ENCODE results near the gene MTA2.
"Not testable (repeated sequence)": the region's sequence is repeated elsewhere in the genome, so short reads cannot be mapped to it uniquely, and the experiment has no call there.

The MTA2 gene

DNA sequence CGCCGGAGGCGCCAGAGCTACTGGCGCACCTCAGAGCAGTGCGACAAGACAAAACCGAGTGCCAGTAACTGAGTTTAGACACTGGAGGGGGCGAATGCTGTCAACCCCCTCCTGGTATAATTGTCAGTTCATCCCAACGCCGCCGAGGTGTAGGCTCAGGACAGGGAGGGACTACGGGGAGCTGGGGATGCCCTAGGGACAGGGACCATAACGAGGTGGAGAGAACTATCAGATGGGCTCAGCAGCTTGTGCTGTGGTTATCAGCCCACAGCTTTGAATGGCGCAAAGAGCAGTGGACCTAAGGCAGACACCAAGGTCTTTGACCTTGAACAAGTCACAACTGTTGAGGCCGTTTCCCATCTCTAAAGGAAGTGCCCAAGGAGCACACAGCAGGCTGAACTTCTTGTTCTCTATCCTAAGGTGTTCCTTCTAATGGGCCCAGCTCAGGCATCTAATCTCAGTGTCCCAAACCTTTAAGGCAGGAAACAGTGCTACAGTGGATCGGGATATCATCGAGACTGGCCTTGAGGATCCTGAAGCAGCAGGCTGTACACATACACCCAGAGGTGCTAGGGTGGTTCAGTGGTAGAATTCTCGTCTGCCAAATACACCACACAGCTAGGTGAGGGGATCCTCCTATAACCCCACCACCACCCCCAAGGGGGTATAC lies 9.4 kb downstream of the MTA2 start:
- DNase-seq (ENCODE audit: low read depth in 2 of 2), result no peak

DNA sequence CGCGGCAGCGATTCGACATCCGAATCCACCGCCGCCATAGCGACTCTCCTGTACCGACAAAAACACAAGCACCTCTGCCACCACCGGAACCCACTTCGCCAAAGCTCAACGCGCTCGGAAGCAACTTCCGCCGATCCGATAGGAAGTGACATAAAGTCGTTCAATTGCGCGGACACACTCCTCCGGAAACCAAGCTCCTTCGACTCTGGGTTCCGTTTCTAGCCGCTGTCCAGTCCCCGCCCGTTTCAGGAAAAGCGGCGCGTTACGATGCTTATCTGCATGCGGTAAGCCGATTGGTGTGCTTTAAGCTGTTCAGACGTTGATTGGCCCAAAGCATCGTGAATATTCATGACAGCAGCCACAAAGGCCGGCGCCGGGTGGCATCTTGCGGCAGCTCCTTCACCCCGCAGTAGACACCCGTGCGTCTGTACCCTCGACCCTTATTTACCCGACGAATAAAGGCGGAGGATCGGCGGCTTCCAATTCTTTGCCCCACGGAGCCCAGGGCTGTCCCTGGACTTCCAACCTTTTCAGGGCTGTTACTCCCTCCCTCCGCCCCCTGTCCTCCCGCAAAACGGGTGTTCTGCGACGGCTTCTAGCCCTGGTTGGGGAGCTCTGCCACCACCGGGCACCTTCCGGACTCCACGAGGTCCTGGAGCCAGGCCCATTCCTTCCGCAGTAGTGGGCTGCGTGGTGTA lies 10.1 kb downstream of the MTA2 start, which contains the start of gene TUT1:
Gene TUT1 (minus strand): TSS at position 76 of the 698 bp plus-strand sequence. CDS start 38 bp downstream, at position 38.
- peak; percentile 90 for DNase-seq (ENCODE audit: low read depth in 2 of 2)

DNA sequence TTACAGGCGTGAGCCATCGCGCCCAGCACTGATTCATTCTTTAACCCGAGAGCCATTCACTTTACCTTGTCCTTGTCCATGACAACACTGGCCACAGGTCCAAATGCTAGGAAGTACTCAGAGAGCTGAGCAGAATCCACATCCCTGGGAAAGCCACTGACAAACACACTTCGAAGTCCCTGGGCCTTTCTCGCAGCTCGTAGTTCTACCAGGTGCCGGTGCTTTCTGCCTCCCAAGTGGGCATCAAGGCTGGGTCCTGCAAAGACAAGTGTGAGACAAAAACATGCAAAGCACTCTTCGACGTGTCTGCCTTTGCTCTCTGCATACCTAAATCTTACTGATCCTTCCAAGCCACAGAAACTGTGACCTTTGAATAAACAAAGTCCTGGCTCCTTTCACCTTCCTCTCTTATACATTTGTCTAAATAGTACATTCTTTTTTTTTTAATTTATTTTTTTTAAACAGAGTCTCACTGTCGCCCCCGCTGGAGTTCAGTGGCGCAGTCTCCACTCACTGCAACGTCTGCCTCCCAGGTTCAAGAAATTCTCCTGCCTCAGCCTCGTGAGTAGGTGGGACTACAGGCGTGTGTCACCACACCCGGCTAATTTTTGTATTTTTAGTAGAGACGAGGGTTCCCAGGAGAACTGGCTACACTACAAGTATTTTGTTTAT lies 12.6 kb downstream of the MTA2 start:
- no peak for DNase-seq (ENCODE audit: low read depth in 2 of 2)

DNA sequence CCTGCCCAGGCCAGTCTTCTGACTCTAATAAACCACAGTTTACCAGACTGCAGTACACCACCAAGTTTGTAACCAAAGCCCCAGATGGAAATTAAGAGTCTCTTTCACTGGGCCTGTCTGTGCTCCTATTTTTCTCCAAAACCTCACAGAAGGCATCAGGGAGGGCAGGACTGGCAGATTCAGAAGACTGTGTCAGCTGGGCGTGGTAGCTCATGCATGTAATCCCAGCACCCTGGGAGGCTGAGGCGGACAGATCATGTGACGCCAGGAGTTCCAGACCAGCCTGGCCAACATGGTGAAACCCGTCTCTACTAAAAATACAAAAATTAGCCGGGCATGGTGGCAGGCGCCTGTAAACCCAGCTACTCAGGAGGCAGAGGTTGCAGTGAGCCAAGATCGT lies 16.3 kb downstream of the MTA2 start:
- not testable (repeated sequence) for DNase-seq (ENCODE audit: low read depth in 2 of 2)

DNA sequence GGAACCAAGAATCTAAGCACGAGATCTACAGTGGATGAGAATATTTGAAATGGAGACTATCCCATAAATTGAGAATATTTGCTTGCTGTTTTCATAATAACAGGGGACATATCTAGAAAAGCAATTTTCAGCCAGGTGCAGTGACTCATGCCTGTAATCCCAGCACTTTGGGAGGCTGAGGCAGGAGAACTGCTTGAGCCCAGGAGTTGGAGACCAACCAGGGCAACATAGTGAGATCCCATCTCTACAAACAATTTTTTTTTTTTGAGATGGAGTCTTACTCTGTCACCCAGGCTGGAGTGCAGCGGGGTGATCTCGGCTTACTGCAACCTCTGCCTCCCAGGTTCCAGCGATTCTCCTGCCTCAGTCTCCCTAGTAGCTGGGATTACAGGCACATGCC lies 19.9 kb downstream of the MTA2 start:
- not testable (repeated sequence) for DNase-seq (ENCODE audit: low read depth in 2 of 2)

DNA sequence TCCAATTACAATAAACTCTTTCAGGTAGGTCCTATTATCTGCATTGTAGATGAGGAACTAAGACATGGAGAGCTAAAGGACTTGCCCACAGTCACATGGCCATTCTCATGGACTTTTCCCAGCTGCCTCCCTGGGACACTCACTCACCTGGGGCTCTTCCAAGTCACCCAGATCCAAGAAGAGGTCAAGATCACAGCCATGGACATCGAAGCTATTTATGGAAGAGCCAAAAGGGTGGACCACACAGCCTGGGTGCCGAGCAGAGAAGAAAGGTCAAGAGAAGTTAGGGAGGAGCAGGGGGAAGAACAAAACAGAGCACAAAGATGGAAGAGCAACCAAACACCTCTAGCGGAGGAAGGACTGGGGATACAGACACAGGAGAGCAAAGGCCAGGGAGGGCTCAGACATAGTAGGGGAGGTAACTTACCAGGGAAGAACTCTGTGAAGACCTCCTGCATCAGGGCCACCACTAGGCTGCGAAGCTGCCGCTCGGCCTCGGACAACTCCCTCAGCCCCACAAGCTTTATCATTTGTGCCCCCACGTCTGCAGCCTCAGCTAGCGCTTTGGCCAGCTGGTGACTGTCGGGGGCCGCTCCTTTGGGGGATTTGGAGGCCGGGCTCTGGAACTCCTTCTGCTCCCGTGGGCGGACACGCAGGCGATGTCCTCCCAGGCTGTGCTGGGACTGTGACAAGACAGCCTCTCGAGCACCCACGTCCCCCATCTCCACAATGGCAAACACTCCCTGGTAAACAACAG lies 20.5 kb downstream of the MTA2 start:
- no peak for DNase-seq (ENCODE audit: low read depth in 2 of 2)

DNA sequence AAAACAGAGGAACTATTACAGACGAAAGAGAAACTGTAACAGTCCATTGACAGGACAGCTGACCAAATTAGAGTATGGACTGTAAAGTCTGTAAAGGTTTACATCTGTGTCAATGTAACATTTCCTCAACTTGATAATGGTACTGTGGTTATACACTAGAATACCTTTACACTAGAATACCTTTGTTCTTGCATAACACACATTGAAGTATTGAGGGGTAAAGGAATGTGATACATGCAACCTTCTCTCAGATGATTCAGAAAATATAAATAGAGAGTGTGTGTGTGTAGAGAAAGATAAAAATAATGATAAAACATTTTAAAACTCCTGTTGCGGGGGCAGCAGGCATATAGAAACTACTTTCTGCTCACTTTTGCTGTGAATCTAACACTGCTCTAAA lies 22.4 kb downstream of the MTA2 start:
- DNase-seq (ENCODE audit: low read depth in 2 of 2), result no peak

DNA sequence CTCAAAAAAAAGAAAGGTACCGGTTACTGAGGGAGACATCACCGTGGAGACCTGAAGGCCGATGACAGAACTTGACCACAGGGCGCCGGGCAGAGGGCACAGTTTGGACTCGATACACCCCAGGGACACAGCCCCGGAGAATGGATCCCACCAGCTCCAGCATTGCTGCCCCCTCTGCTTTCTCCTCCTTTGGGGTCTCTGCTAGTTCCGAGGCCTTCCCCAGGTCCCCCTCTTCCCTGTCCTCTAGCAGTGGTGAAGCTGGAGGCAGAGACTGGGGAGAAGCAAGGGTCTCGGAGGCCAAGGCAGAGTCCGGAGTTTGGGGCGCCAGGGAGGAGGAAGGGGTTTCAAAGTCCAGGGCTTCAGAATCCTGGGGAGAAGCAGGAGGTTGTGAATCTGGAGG lies 23.1 kb downstream of the MTA2 start:
- no peak for DNase-seq (ENCODE audit: low read depth in 2 of 2)

DNA sequence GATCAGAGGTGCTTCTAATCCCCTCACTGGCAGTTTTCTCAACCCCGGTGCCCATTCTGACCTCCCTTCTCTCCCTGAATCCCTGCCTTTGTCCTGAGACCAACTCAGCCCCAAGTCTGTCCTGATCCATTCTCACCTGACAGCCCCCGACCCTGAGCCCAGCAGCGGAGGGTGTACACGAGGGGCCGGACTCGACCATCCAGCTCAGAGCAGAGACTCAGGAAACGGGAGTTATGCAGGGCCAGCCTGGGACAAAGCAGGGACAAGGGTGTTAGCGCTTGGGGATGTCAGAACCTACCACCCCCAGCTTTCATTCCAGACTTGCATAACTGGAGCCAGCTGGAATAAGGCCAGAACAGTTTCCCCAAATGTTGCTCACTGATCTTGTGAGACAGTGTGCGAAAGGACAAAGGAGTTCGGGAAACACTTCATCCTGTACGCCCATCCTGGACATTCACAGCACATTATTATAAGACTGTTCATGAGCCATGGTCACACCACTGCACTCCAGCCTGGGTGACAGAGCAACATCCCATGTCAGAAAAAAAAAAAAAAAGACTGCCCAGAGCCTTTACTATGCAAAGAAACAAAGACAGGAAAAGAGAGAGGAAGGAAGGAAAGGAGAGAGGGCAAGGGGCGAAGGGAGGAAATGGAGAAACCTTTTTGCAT lies 24.5 kb downstream of the MTA2 start:
- DNase-seq (ENCODE audit: low read depth in 2 of 2), result no peak

DNA sequence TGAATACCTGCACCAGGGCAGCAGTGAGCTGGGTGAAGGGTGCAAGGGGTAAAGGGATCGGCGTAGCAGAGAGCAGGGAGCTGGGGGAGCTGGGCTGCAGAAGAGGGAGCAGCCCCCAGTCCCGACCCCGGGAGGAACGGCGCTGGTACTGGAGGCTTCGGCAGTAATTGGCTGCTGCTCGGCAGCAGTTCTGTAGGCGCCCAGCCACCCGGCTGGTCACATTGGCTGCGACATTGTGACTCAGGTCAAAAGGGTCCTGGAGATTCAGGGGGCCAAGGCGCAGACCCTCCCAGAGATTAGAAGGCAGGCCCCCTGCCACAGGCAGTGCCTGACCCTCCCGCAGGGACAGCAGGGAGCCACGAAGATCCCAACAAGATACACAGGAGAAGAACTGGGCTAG lies 25.8 kb downstream of the MTA2 start:
- DNase-seq (ENCODE audit: low read depth in 2 of 2), result no peak

DNA sequence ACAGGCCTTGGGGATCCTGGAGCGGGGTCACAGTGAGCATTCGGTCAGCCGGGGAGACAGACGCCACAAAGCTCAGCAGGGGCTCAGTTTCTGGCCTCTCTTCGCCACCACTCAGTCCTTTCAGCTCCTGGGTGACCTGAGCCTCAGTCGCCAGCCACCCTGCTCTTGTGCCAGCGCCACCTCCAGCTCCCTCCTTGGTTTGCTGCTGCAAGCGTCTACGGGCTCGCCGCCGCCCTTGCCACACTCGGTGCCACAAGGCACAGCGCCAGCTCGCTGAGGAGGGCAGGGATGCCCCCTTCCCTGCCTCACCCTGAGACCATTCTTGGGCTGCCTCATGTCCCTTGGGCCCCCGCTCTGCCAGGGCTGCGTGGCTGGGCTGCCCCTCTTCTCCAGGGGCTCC lies 26.5 kb downstream of the MTA2 start:
- no peak for DNase-seq (ENCODE audit: low read depth in 2 of 2)

DNA sequence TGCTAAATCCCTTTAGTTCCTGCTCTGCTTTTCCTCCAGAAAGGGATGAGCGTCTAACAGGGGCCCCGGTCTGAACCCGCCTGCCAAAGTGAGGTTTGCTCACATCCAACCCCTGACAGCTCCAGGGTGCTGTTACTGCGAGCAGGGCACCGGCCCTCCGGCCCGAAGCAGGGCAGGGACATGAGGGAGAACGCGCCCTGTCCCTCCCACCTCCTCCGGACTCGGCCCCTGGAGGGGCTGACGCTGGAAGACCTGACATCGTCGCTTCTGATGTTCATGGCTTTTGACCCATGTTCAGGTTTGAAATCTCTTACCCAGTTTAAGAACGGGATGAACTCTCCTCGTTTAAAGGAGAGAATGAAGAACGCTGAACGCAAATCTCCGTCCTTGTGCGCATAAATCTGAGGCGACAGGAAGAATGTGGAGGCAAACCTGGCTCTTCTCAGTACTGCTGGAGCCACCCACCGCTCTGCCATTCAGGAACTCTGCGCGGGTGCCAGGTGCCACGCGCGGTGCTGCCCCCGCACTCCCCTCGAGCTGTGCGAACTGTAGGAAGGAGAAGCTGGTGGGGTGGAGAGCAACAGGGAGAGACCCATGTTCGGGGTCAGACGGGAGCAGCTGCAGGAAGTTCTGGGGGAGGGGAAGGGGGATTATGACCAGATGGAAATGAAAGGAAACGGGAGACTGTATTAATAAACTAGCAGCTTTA lies 27.1 kb downstream of the MTA2 start:
- DNase-seq (ENCODE audit: low read depth in 2 of 2), result no peak

DNA sequence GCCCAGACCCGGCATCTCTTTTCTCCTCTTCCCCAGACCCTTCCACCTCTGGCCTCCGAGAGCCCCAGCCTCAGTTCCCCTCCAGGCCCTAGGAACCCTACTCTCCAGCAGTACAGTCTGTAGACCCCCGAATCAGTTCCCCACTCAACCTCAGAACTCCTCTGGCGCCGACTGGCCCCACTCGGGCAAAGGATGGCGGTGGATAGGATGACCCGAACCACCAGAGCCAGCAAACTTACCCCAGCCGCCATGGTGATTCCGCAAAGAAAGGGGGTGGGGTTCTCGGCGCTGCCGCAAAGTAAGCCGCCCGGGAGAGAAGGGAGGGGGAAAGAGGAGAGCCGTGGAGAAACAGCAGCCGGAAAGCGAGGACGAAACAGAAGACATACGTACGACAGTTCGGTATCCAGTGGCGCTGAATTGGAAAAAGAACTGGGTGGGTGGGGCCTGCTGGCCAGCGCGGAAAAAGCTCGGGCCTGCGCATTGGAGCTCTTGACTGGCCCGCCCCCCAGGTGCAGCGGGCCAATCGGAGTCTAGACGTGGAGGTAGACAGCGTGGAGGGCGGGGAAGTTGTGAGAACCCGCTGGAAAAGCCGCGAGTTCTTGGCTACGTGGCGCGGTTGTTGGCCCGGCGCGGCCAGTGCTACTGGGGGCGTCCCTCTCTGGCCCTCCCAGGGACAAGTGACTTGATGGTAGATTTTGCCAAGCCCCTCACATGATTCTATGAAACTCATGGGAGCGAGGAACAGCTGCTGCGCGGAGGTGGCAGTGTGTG lies 27.9 kb downstream of the MTA2 start, which contains the start of gene EEF1G:
Gene EEF1G (minus strand): TSS at position 300 of the 771 bp plus-strand sequence. CDS start 49 bp downstream, at position 251.
- peak; percentile 92 to 96 for DNase-seq (ENCODE audit: low read depth in 2 of 2)

DNA sequence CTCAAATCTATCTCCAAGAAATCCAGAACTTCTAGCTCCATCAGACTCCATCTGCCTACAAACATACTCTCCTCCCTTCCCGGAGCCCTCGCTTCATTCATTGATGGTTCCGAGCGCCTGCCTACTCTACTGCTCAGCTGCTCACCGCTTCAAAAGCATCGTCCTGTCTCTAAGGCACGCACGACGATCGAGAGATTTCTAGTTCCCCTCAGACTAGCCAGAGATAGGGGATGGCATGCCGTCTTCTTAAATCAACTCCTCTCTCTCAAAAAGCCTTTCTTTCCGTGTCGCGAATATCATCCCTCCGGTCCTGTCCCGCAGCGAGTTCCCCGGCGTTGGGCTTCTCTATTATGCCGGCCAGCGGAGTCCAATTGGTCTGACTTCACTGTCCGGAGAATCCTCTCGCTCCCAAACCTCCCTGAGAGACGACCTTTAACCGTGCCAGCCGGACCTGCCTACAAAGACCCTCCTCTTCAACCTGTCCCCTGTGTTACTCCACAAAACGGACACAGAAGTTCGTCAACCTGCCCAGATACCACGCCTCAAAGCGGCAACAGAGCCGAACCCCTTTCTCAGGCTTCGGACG lies 28.6 kb downstream of the MTA2 start:
- no peak for DNase-seq (ENCODE audit: low read depth in 2 of 2)

DNA sequence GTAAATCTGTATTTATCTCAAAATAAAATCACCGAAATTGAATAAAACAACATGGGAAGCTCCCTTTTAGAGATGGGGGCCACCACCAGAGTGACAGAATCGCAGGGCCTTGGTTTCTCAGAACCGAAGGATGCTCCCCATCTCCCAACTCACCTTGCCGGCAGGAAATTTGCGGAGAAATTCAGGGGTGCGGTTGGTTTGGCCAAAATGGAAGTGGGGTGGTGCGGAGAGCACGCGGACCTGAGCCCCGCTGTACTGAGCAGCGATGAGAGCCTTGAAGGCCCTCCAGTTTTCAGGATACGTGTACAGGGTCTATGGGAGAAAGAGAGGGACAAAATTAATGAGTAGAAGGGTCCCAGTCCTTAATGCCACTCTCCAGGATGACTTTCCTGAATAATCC lies 29.2 kb downstream of the MTA2 start:
- DNase-seq (ENCODE audit: low read depth in 2 of 2), result no peak

DNA sequence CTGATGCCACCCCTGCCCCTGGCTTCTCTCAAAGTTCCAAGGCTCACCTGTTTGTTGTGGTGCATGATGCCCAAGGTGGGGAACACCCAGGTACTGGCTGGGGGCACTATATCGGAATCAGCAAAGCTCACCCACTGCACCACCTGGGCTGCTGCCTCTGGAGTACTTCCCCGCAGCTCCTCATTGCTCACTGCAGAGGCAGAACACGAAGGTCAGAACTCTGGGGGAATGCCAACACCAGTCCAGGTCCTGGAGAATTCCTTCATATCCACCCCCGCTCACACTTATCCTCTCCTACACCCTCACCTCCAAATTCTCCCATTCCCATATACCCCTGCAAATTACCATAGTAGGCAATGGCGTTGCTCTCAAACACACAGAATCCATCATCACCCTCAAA lies 30.2 kb downstream of the MTA2 start:
- DNase-seq (ENCODE audit: low read depth in 2 of 2), result not testable (repeated sequence)

DNA sequence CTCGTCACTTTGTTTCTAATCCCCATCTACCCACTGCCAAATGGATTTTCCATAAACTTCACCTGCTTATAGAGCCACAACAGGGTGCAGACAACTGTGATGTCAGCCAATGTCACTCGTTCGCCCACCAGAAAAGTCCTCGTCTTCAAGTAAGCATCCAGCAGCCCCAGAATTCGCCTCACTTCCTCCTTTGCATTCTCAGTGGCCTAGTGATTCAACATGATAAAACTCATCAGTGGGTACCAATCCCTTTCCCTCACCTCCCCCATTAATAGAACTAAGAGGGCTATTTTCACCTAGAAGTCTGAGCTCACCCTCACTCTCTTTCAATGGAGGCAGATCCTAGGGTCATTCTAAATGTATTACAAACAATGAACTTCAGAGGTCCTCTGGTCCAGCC lies 30.8 kb downstream of the MTA2 start:
- DNase-seq (ENCODE audit: low read depth in 2 of 2), result not testable (repeated sequence)

DNA sequence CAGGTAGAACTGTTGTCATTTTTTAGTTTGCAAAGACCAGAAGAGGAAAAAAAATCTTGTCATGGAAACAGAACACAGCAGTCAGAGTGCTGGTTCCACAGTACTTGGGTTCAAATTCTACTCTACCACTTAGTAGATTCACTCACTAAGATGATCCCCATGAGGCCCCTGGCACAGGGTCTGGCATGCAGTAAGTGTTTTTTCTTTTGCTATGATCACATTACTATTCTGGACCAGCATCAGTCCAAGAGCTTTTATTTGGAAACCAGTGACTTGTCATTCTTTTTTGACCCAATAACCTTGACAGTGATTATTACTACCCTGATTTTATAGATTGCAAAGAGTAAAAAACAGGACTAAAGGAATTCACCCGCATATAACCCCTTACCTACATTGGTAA lies 32.1 kb downstream of the MTA2 start:
- DNase-seq (ENCODE audit: low read depth in 2 of 2), result no peak

DNA sequence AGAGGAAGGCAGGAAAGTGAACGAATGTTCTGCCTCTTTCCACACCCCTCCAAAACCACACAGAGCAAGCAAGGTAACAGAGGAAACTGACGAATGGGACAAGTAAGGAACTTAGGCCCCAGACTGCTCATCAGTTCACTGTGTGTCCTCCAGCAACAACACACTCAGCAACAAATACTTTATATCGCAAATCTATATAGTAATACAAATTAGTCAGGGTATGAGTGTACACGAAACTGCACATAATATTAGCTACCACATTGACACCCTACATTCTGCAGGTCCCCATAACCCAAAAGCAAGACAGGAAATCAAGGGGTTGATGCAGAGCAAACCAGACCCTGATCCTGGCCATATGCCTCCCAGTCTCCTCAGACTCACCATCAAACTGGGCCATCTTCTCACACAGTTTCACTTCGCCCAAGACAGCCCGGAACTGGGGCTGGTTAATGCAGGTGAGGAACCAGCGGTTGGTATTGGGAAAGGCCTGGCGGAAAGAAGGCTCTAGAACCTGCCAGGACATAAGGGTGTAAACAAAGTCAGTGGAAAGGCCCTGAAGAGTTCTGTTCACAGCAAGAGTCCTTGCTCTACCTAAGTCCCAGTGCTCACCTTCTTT lies 34.5 kb downstream of the MTA2 start:
- no peak for DNase-seq (ENCODE audit: low read depth in 2 of 2)
